ENCODE results near the gene OR2G6.
"Not testable (repeated sequence)": the region's sequence is repeated elsewhere in the genome, so short reads cannot be mapped to it uniquely, and the experiment has no call there.

OR2G6 gene

GRCh38 chr1:248572049-248572448 lies 64.2 kb downstream of the OR2G6 start:
- in situ Hi-C loops (cut with MboI; ENCODE audit: low pct_unique_long_range_greater_than_20kb, low sequenced_read_pairs); DNase-seq: not testable (repeated sequence)

GRCh38 chr1:248573856-248574255 lies 66.0 kb downstream of the OR2G6 start:
- in situ Hi-C loops (cut with MboI; ENCODE audit: low pct_unique_long_range_greater_than_20kb, low sequenced_read_pairs); DNase-seq: not testable (repeated sequence)

- in situ Hi-C loops (cut with MboI; ENCODE audit: low pct_unique_long_range_greater_than_20kb, low sequenced_read_pairs); DNase-seq: not testable (repeated sequence)
Observed at GRCh38 chr1:248574657-248575056, 66.8 kb downstream of the OR2G6 start, which contains the start of gene OR2T34. Gene OR2T34 (minus strand): TSS chr1:248574757. CDS start chr1:248574757, 0 bp downstream.

GRCh38 chr1:248576260-248576980 lies 68.5 kb downstream of the OR2G6 start:
- in situ Hi-C loops (cut with MboI; ENCODE audit: low pct_unique_long_range_greater_than_20kb, low sequenced_read_pairs) = no loop called here
- DNase-seq = no peak

All from KBM-7 (cell line).